Chondrocyte (in vitro differentiated cells): ENCODE data around the gene PRLR. TPM values are rescaled to one million over a fixed set of nuclear protein-coding genes. Genes with fewer than 3 reads are reported as not detected.

Experiments
- DNase-seq: peaks from one replicate; pipeline ENCODE4 v3.0.0; 2021; ENCODE audit warnings: mixed read lengths, low spot score
- H3K27ac Mint-ChIP-seq: one replicate; pipeline ENCODE4 v1.8.0; 2021; ENCODE audit warnings: mild to moderate bottlenecking, moderate library complexity, mixed read lengths; ENCODE audit not compliant: unreplicated experiment
- H3K27me3 Mint-ChIP-seq: 2 replicates; pipeline ENCODE4 v1.8.0; 2021; ENCODE audit warnings: low read depth, mixed read lengths
- H3K36me3 Mint-ChIP-seq: 2 replicates; pipeline ENCODE4 v1.8.0; 2021; ENCODE audit warnings: low read depth, mixed read lengths
- H3K4me1 Mint-ChIP-seq: 2 replicates; pipeline ENCODE4 v1.8.0; 2021; ENCODE audit warnings: low read depth, mild to moderate bottlenecking, mixed read lengths
- H3K4me3 Mint-ChIP-seq: one replicate; pipeline ENCODE4 v1.8.0; 2021; ENCODE audit warnings: mild to moderate bottlenecking, moderate library complexity, mixed read lengths; ENCODE audit not compliant: unreplicated experiment
- H3K9me3 Mint-ChIP-seq: 2 replicates; pipeline ENCODE4 v1.8.0; 2021; ENCODE audit warnings: low read depth, mixed read lengths
- total RNA-seq: library from RNA; stranded (reverse); gene quantifications from 3 replicates; pipeline ENCODE4 v1.2.1, GENCODE V29; 2021
- TF ChIP-seq, protein P1 (sequence below): fragments of 200-600 bp; sonication (generic); IDR thresholded peaks from 2 replicates; pipeline ENCODE4 v1.5.0; 2021; ENCODE audit warnings: antibody characterized with exemption, mild to moderate bottlenecking, moderate library complexity

The PRLR gene
- total RNA-seq, 1 donor from 2014 or later = 0.05 TPM

DNA sequence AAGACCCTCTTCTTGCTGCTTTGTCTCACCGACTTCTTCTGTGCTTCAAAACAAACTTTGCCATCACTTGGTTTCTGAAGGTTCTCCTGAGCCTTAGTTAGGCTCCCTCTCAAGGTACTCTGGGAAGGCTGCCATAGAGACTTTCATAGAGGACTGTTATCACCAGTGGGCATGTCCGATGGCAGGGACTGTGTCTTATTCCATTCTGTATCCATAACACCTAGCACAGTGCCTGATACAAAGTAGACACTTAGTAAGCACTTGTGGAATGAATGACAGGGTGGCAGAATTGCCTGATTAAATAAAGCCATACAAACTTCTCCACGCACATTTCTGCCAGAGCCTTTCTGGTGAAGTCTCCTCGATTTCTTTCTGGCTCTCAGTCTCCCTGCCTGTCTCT lies 215.2 kb downstream of the PRLR start:
- no peaks in the 10 kb centered on the region for H3K9me3 Mint-ChIP-seq
- TF ChIP-seq, protein P1, sequence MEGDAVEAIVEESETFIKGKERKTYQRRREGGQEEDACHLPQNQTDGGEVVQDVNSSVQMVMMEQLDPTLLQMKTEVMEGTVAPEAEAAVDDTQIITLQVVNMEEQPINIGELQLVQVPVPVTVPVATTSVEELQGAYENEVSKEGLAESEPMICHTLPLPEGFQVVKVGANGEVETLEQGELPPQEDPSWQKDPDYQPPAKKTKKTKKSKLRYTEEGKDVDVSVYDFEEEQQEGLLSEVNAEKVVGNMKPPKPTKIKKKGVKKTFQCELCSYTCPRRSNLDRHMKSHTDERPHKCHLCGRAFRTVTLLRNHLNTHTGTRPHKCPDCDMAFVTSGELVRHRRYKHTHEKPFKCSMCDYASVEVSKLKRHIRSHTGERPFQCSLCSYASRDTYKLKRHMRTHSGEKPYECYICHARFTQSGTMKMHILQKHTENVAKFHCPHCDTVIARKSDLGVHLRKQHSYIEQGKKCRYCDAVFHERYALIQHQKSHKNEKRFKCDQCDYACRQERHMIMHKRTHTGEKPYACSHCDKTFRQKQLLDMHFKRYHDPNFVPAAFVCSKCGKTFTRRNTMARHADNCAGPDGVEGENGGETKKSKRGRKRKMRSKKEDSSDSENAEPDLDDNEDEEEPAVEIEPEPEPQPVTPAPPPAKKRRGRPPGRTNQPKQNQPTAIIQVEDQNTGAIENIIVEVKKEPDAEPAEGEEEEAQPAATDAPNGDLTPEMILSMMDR = no peak
- H3K4me1 Mint-ChIP-seq = no peaks in the 10 kb centered on the region
- no peak for DNase-seq
- no peak overlapping the region for H3K4me3 Mint-ChIP-seq
- no peak overlapping the region for H3K27ac Mint-ChIP-seq
- no peaks in the 10 kb centered on the region for H3K36me3 Mint-ChIP-seq
- peaks cover 19% of the 10 kb centered on the region for H3K27me3 Mint-ChIP-seq

DNA sequence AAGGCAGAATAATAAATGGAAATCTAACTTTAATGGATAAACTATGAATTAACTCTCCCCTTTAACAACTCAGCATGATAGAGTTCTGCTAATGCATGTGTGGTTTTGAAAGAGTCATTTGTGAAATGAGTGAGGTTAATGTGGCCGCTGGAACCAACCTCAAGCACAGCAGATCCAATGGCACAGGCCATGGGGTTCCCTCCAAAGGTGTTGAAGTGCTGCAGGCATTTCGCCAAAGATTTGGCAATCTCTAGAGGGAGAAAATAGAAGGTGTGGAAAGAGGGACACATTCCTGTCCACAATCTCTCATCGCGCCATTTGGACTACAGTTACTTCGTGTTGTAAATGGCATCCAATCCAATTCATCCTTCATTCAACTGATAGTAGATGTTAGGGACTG lies 217.5 kb downstream of the PRLR start:
- DNase-seq = no peak
- peaks cover under 1% of the 10 kb centered on the region for H3K36me3 Mint-ChIP-seq
- no peak overlapping the region for H3K4me3 Mint-ChIP-seq
- H3K27ac Mint-ChIP-seq = no peak overlapping the region
- TF ChIP-seq, protein P1 = no peak
- H3K27me3 Mint-ChIP-seq = peaks cover 32% of the 10 kb centered on the region
- H3K4me1 Mint-ChIP-seq = no peaks in the 10 kb centered on the region
- H3K9me3 Mint-ChIP-seq = peaks cover 2% of the 10 kb centered on the region

DNA sequence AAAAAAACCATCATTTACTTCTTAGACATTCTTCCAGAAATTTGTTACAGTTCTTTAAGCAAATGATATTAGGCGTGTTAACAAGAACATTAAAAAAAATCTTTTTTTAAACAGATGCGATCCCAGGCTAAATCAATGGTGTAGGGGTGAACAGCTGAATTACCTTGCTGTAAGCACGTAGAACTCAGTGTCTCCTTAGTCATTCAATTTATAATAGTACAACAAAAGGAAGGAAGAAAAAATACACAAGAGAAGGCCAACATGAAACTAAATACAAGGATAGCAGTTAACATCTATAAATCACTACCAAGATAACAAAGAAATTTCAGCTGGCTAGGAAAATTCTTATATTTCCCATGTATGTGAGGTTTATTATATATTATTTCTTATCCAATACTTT lies 217.9 kb downstream of the PRLR start:
- peaks cover 30% of the 10 kb centered on the region for H3K27me3 Mint-ChIP-seq
- TF ChIP-seq, protein P1 = no peak
- no peak for DNase-seq
- H3K36me3 Mint-ChIP-seq = peaks cover 2% of the 10 kb centered on the region
- H3K27ac Mint-ChIP-seq = no peak overlapping the region
- no peaks in the 10 kb centered on the region for H3K4me1 Mint-ChIP-seq
- no peak overlapping the region for H3K4me3 Mint-ChIP-seq
- H3K9me3 Mint-ChIP-seq = peaks cover 3% of the 10 kb centered on the region

DNA sequence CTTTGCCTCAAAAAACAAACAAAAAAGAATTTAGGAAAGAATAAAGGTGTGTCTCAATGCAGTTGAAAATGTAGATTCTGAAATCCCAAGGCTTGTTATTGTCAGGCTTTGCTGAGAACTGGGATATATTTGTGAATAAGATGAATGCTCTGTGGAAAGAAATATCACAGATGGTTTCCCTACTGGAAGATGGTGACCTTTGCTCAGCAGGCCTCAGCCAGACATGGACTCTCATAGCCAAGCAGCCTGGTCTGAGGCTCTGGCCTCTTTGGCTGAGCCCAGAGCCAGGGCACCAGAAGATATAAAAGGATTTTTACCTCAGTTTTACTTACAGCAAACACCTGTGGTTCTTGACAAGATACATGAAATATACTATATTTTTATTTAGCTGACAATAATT lies 219.6 kb downstream of the PRLR start:
- H3K27me3 Mint-ChIP-seq = peaks cover 25% of the 10 kb centered on the region
- peaks cover 3% of the 10 kb centered on the region for H3K9me3 Mint-ChIP-seq
- TF ChIP-seq, protein P1 = no peak
- H3K27ac Mint-ChIP-seq = no peak overlapping the region
- no peak for DNase-seq
- H3K36me3 Mint-ChIP-seq = peaks cover 2% of the 10 kb centered on the region
- H3K4me1 Mint-ChIP-seq = no peaks in the 10 kb centered on the region
- H3K4me3 Mint-ChIP-seq = no peak overlapping the region

DNA sequence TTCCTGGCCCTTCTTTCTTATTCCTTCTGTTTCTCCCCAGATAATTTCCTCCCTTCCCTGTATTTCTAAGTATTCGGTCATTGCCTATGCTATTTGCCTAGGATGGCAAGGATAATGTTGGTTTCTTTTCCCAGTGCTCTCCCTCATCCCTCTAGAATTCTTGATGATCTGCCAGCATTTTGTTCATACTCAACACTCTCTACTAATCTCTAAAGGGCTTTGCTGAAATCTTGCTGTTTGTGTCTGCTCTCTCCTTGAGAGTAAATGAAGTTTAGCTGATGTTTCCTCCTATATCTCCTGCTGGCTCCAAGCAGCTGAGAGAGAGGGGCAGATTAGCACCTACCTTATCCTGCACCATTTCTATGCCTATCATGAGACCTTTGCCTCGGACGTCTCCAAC lies 220.6 kb downstream of the PRLR start:
- TF ChIP-seq, protein P1 = no peak
- DNase-seq = no peak
- peaks cover 26% of the 10 kb centered on the region for H3K27me3 Mint-ChIP-seq
- peaks cover 2% of the 10 kb centered on the region for H3K36me3 Mint-ChIP-seq
- H3K4me1 Mint-ChIP-seq = no peaks in the 10 kb centered on the region
- no peak overlapping the region for H3K4me3 Mint-ChIP-seq
- no peak overlapping the region for H3K27ac Mint-ChIP-seq
- H3K9me3 Mint-ChIP-seq = peaks cover 3% of the 10 kb centered on the region
